CD14-positive monocyte (primary cell): ENCODE data around the gene CEP128. TPM values are rescaled to one million over a fixed set of nuclear protein-coding genes. Genes with fewer than 3 reads are reported as not detected.

Experiments
- DNase-seq, 3 donors: peaks; one replicate each; pipeline ENCODE4 v3.0.0-alpha.2; 2011 to 2022
- H2AFZ ChIP-seq: 2 replicates; pipeline ENCODE4 v1.6.0; 2012; ENCODE audit warnings: mild to moderate bottlenecking, low read depth, low read length, inconsistent platforms; ENCODE audit not compliant: insufficient read depth, poor library complexity, severe bottlenecking
- H3K27ac ChIP-seq, 2 donors: 1 replicate in 1 of 2; 2 replicates in 1 of 2; pipeline ENCODE4 v1.5.1; 2012 to 2013; ENCODE audit warnings: low read length in 2 of 2, control low read depth in 1 of 2, inconsistent platforms in 1 of 2, low read depth in 1 of 2, mild to moderate bottlenecking in 1 of 2
- H3K27me3 ChIP-seq, 2 donors: one replicate each; pipeline versions ENCODE4 v1.6.0 to v1.6.1; 2011 to 2013; ENCODE audit warnings: low read length in 2 of 2; ENCODE audit not compliant: control insufficient read depth in 2 of 2, insufficient read depth in 2 of 2
- H3K36me3 ChIP-seq, 2 donors: replicated peaks in 1 of 2; 1 replicate in 1 of 2; 2 replicates in 1 of 2; pipeline versions ENCODE4 v1.5.1 to v1.6.1; 2012 to 2013; ENCODE audit warnings: low read length in 2 of 2, control low read depth in 1 of 2, inconsistent platforms in 1 of 2, mild to moderate bottlenecking in 1 of 2; ENCODE audit not compliant: insufficient read depth in 2 of 2, control insufficient read depth in 1 of 2
- H3K4me1 ChIP-seq, 2 donors: 1 replicate in 1 of 2; 2 replicates in 1 of 2; pipeline versions ENCODE4 v1.5.1 to v1.6.1; 2012 to 2013; ENCODE audit warnings: low read length in 2 of 2, control low read depth in 1 of 2, inconsistent platforms in 1 of 2, mild to moderate bottlenecking in 1 of 2, moderate library complexity in 1 of 2; ENCODE audit not compliant: insufficient read depth in 2 of 2, control insufficient read depth in 1 of 2
- H3K4me2 ChIP-seq: replicated peaks from 2 replicates; pipeline ENCODE3; 2012; ENCODE audit warnings: low read length, moderate library complexity, mild to moderate bottlenecking; ENCODE audit not compliant: poor library complexity, severe bottlenecking; ENCODE audit errors: extremely low read depth
- H3K4me3 ChIP-seq, 3 experiments: fragments of 200-600 bp in 1 of 3; sonication (generic) in 1 of 3; replicated peaks in 1 of 3; 1 replicate in 2 of 3; 2 replicates in 1 of 3; pipeline ENCODE4 v1.5.1; 2011 to 2013; ENCODE audit warnings: low read length in 3 of 3, mild to moderate bottlenecking in 3 of 3, control low read depth in 2 of 3, low read depth in 2 of 3, inconsistent platforms in 1 of 3, moderate library complexity in 1 of 3
- H3K79me2 ChIP-seq: 2 replicates; pipeline ENCODE4 v1.6.0; 2012; ENCODE audit warnings: mild to moderate bottlenecking, control low read depth, inconsistent platforms, low read length, moderate library complexity; ENCODE audit not compliant: insufficient read depth
- H3K9ac ChIP-seq: 2 replicates; pipeline ENCODE4 v1.6.0; 2017; ENCODE audit warnings: low read length, mild to moderate bottlenecking; ENCODE audit not compliant: insufficient read depth, poor library complexity, severe bottlenecking
- H3K9me3 ChIP-seq, 2 donors: replicated peaks in 1 of 2; 1 replicate in 1 of 2; 2 replicates in 1 of 2; pipeline versions ENCODE4 v1.5.1 to v1.6.1; 2012 to 2013; ENCODE audit warnings: low read length in 2 of 2, control low read depth in 1 of 2; ENCODE audit not compliant: control insufficient read depth in 1 of 2, insufficient read depth in 1 of 2
- H4K20me1 ChIP-seq: 2 replicates; pipeline ENCODE4 v1.6.0; 2012; ENCODE audit warnings: mild to moderate bottlenecking, low read length, control low read depth, moderate library complexity; ENCODE audit not compliant: insufficient read depth
- H3K27ac Mint-ChIP-seq, 7 donors: one replicate each; pipeline ENCODE4 v1.8.0; 2020; ENCODE audit warnings: mild to moderate bottlenecking in 7 of 7, mixed read lengths in 7 of 7, moderate library complexity in 6 of 7, inconsistent platforms in 2 of 7
- H3K27me3 Mint-ChIP-seq, 3 donors: one replicate each; pipeline ENCODE4 v1.8.0; 2021 to 2022; ENCODE audit warnings: low read depth in 3 of 3, mild to moderate bottlenecking in 3 of 3, mixed read lengths in 3 of 3, moderate library complexity in 3 of 3, inconsistent platforms in 1 of 3
- H3K36me3 Mint-ChIP-seq, 2 donors: one replicate each; pipeline ENCODE4 v1.8.0; 2020; ENCODE audit warnings: mixed read lengths in 2 of 2, inconsistent platforms in 1 of 2, mild to moderate bottlenecking in 1 of 2
- H3K4me1 Mint-ChIP-seq: one replicate; pipeline ENCODE4 v1.8.0; 2020; ENCODE audit warnings: mild to moderate bottlenecking, mixed read lengths
- H3K4me3 Mint-ChIP-seq, 2 donors: one replicate each; pipeline ENCODE4 v1.8.0; 2020; ENCODE audit warnings: mild to moderate bottlenecking in 2 of 2, mixed read lengths in 2 of 2, moderate library complexity in 1 of 2
- H3K9me3 Mint-ChIP-seq, 7 donors: one replicate each; pipeline ENCODE4 v1.8.0; 2020 to 2022; ENCODE audit warnings: mixed read lengths in 7 of 7, mild to moderate bottlenecking in 6 of 7, moderate library complexity in 6 of 7, inconsistent platforms in 2 of 7
- WGBS: methylation state at CpG from one replicate; pipeline ENCODE4 v1.1.5; 2013; ENCODE audit warnings: missing lambda C conversion rate; ENCODE audit not compliant: insufficient coverage; 5-methylcytosine and 5-hydroxymethylcytosine counted together
- intact Hi-C, 2 donors: fragments of 100-400 bp; cut with micrococcal nuclease; formaldehyde crosslinking; loops; one replicate each; pipeline versions ENCODE4 v1.15.0 to v1.15.1; 2023
- polyA plus RNA-seq, 3 donors: library from polyadenylated mRNA; depleted of rRNA in 1 of 3; unstranded in 2 of 3; stranded (reverse) in 1 of 3; fragments of 300-500 nt in 2 of 3; fragments of >200 nt in 1 of 3; fragmentation: Illumina TruSeq in 2 of 3; gene quantifications; 1 replicate in 2 of 3; 2 replicates in 1 of 3; pipeline ENCODE4 v1.2.3, GENCODE V29; 2012 to 2021
- TF ChIP-seq, protein P1 (sequence below): fragments of 200-600 bp; IDR thresholded peaks from one replicate; pipeline ENCODE4 v1.8.0; 2022; ENCODE audit warnings: antibody characterized with exemption, mild to moderate bottlenecking

Gene CEP128
- polyA plus RNA-seq, 3 donors, result 0.41 to 0.88 (median 0.62) TPM

DNA sequence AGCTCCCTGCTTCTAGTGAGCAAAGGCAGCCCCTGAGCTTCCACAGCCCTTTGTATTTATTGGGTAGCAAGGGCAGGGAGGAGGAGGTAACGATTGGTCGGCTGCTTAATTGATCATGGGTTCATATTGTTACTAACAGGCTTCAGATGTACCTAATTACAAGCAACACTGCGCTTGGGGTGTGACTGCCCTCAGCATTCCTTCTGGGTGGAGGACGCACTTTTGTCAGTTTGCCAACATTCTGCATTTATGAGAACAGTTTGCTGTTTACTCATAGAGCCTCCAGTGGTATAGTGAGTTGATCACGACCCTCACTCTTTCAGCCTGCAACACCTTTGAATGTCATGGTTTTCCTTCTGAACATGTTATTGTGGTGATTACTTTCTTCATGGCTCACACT is 23.5 kb upstream of the CEP128 start:
- 20% methylated on average over 1 of the region's 5 CpGs for WGBS
- Mint-ChIP-seq H3K4me1 (no peaks in the 10 kb centered on the region), H3K4me3 (no peak overlapping the region), H3K36me3 (no peaks in the 10 kb centered on the region), H3K27ac (no peak overlapping the region), H3K27me3 (peaks cover 2 to 6% (median 2%) of the 10 kb centered on the region in 3 donors), H3K9me3 (no peaks in the 10 kb centered on the region)
- DNase-seq, result no peak
- intact Hi-C loops, result no loop called here
- Histone ChIP-seq H3K27ac (no peak overlapping the region), H3K4me1 (no peaks in the 10 kb centered on the region), H3K4me2 (no peak overlapping the region), H4K20me1 (no peaks in the 10 kb centered on the region), H3K9ac (no peak overlapping the region), H3K27me3 (no peaks in the 10 kb centered on the region), H3K4me3 (no peak overlapping the region), H3K36me3 (no peaks in the 10 kb centered on the region), H2AFZ (no peak overlapping the region), H3K79me2 (no peaks in the 10 kb centered on the region), H3K9me3 (no peaks in the 10 kb centered on the region)
- TF ChIP-seq, protein P1, sequence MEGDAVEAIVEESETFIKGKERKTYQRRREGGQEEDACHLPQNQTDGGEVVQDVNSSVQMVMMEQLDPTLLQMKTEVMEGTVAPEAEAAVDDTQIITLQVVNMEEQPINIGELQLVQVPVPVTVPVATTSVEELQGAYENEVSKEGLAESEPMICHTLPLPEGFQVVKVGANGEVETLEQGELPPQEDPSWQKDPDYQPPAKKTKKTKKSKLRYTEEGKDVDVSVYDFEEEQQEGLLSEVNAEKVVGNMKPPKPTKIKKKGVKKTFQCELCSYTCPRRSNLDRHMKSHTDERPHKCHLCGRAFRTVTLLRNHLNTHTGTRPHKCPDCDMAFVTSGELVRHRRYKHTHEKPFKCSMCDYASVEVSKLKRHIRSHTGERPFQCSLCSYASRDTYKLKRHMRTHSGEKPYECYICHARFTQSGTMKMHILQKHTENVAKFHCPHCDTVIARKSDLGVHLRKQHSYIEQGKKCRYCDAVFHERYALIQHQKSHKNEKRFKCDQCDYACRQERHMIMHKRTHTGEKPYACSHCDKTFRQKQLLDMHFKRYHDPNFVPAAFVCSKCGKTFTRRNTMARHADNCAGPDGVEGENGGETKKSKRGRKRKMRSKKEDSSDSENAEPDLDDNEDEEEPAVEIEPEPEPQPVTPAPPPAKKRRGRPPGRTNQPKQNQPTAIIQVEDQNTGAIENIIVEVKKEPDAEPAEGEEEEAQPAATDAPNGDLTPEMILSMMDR, result no peak

GRCh38 chr14:80959496-80959895 is 18.0 kb upstream of the CEP128 start:
- no CpG with 5 or more reads among the region's 4 CpGs for WGBS

More at GRCh38 chr14:80959496-80959895, 18.0 kb upstream of the CEP128 start:
- Histone ChIP-seq H4K20me1 (no peaks in the 10 kb centered on the region), H3K27ac (no peak overlapping the region), H3K79me2 (no peaks in the 10 kb centered on the region), H2AFZ (peak overlapping the region; percentile 53), H3K4me1 (peaks cover 18 to 24% of the 10 kb centered on the region in 2 donors), H3K27me3 (peaks cover 0 to 6% of the 10 kb centered on the region in 2 donors), H3K4me3 (no peak overlapping the region), H3K9ac (peak overlapping the region; percentile 5), H3K4me2 (peak overlapping the region; percentile 5), H3K9me3 (no peaks in the 10 kb centered on the region), H3K36me3 (no peaks in the 10 kb centered on the region)
- Mint-ChIP-seq H3K4me1 (peaks cover 34% of the 10 kb centered on the region), H3K9me3 (peaks cover 0 to 3% (median 0%) of the 10 kb centered on the region in 7 donors), H3K36me3 (no peaks in the 10 kb centered on the region), H3K27ac (peak overlapping the region in 1 of 7 donors; percentile 15), H3K27me3 (peaks cover 3 to 14% (median 12%) of the 10 kb centered on the region in 3 donors), H3K4me3 (peak overlapping the region; percentile 34 to 65)
- TF ChIP-seq, protein P1, result no peak
- DNase-seq, result peak in 2 of 3 donors; percentile 14 to 19
- intact Hi-C loops, result loop anchor here in 1 of 2 donors (10.0 kb wide), 1 partner anchor 205 kb away; no protein-coding TSS in a partner anchor
